Spleen (tissue), 11 donors: Measurements from ENCODE around the gene SSBP3. TPM values are rescaled to one million over a fixed set of nuclear protein-coding genes. Genes with fewer than 3 reads are reported as not detected.

ENCODE experiments used
- DNase-seq: peaks from one replicate; pipeline ENCODE4 v3.0.0-alpha.2; 2020
- H3K27ac ChIP-seq, 8 donors: fragments of 200-600 bp; sonication (generic) in 7 of 8; 1 replicate in 4 of 8; 2 replicates in 4 of 8; pipeline versions ENCODE4 v1.5.0 to v1.8.0; 2016 to 2021; ENCODE audit warnings: inconsistent platforms in 4 of 8, mild to moderate bottlenecking in 4 of 8, moderate library complexity in 1 of 8
- H3K27me3 ChIP-seq, 7 donors: fragments of 200-600 bp; sonication (generic) in 6 of 7; replicated peaks in 1 of 7; 1 replicate in 4 of 7; 2 replicates in 3 of 7; pipeline versions ENCODE4 v1.5.0 to v1.8.0; 2016 to 2021; ENCODE audit warnings: inconsistent platforms in 3 of 7, mild to moderate bottlenecking in 1 of 7
- H3K36me3 ChIP-seq, 6 donors: fragments of 200-600 bp; sonication (generic) in 5 of 6; 1 replicate in 4 of 6; 2 replicates in 2 of 6; pipeline versions ENCODE4 v1.5.0 to v1.8.0; 2016 to 2021; ENCODE audit warnings: inconsistent platforms in 2 of 6
- H3K4me1 ChIP-seq, 6 donors: fragments of 200-600 bp; sonication (generic) in 5 of 6; 1 replicate in 3 of 6; 2 replicates in 3 of 6; pipeline versions ENCODE4 v1.5.0 to v1.8.0; 2016 to 2021; ENCODE audit warnings: inconsistent platforms in 3 of 6
- H3K4me3 ChIP-seq, 8 donors: fragments of 200-600 bp; sonication (generic) in 7 of 8; 1 replicate in 4 of 8; 2 replicates in 4 of 8; pipeline versions ENCODE4 v1.5.0 to v1.8.0; 2016 to 2021; ENCODE audit warnings: inconsistent platforms in 4 of 8, mild to moderate bottlenecking in 4 of 8, moderate library complexity in 2 of 8
- H3K9me3 ChIP-seq, 8 donors: fragments of 200-600 bp; sonication (generic) in 7 of 8; 1 replicate in 4 of 8; 2 replicates in 4 of 8; pipeline versions ENCODE4 v1.5.0 to v1.8.0; 2016 to 2021; ENCODE audit warnings: inconsistent platforms in 4 of 8
- POLR2A ChIP-seq, 3 donors: fragments of 450-650 bp; IDR thresholded peaks; one replicate each; pipeline ENCODE4 v1.5.1; 2017; ENCODE audit warnings: antibody characterized with exemption in 3 of 3, mild to moderate bottlenecking in 1 of 3
- POLR2AphosphoS5 ChIP-seq, 3 donors: sonication (generic); formaldehyde crosslinking; IDR thresholded peaks; one replicate each; pipeline ENCODE4 v1.5.1; 2017; ENCODE audit warnings: antibody characterized with exemption in 3 of 3
- WGBS, 5 donors: extraction: QIAGEN DNeasy Blood & Tissue Kit in 3 of 5; methylation state at CpG; one replicate each; pipeline versions ENCODE4 v1.1.5 to v1.1.7; 2013 to 2018; 5-methylcytosine and 5-hydroxymethylcytosine counted together
- intact Hi-C: fragments of 100-400 bp; cut with DNase I; formaldehyde crosslinking; loops from one replicate; pipeline ENCODE4 v1.15.0; 2023; ENCODE audit warnings: low total_unique reads
- polyA plus RNA-seq, 3 donors: library from polyadenylated mRNA; stranded (reverse); fragments of 200-250 nt; gene quantifications; one replicate each; pipeline ENCODE4 v1.2.1, GENCODE V29; 2013
- total RNA-seq, 7 donors: library from RNA; depleted of rRNA in 3 of 7; stranded (reverse); fragments of >200 nt in 3 of 7; fragmentation: NEBNext Ultra II Directional in 4 of 7; extraction: Animal tissue kit (Norgen Biotek cat#: 25700) in 4 of 7; gene quantifications; one replicate each; pipeline versions ENCODE4 v1.1.0 to v1.2.1, GENCODE V29; 2016 to 2021
- TF ChIP-seq, protein P1 (sequence below), 11 experiments: fragments of 200-600 bp in 7 of 11; fragments of 450-650 bp in 4 of 11; sonication (generic) in 4 of 11; IDR thresholded peaks in 8 of 11; conservative IDR thresholded peaks in 3 of 11; 1 replicate in 7 of 11; 2 replicates in 4 of 11; pipeline versions ENCODE4 v1.4.0 to v1.8.0; 2016 to 2021; ENCODE audit warnings: antibody characterized with exemption in 11 of 11, inconsistent platforms in 4 of 11, mild to moderate bottlenecking in 1 of 11
- donor health status: healthy with polysubstance abuse.
- donor health status: DM: no; HTN: no; CAD: no; lungs with moderate emphysema.
- donor health status: DM: no; HTN: no; CAD: no.
- donor health status: Bipolar disorder and iron deficiency.
- donor health status: healthy.
- donor health status: DM: no; HTN: no; CAD: no.
- donor health status: DM: yes; HTN: yes; CAD: no.

Gene SSBP3
- total and polyA plus RNA-seq, 10 donors = 14.4 to 73.5 (median 26.3) TPM

DNA sequence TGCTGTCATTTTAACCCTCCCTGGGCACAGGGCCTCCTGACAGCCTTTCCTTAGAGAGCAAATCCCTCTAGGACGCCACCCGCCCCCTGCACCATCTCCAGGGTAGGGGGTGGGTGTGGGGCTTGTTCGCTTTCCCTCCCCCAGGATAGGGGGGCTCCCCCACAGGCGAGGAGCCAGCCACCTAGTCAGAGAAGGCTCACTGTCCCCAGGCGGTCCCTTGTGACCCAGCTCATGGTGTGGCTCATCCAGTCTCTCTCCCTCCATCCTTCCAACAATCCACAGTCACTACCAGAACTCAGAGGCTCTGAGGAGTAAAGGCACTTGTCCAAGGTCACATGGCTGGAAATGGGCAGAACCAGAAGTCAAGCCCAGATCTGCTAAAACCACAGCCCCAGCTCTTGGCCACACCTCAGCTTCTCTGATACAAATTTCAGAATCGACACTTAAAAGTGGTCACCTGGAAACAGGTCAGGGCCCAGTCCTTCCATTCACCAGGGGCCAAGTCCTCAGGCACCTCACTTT is 116.4 kb downstream of the SSBP3 start:
- no peak for DNase-seq
- intact Hi-C loops = no loop called here
- TF ChIP-seq POLR2AphosphoS5 (IDR thresholded peaks at IDR 0.05) = no peak
- no peak for TF ChIP-seq POLR2A (IDR thresholded peaks at IDR 0.05)
- TF ChIP-seq, protein P1, sequence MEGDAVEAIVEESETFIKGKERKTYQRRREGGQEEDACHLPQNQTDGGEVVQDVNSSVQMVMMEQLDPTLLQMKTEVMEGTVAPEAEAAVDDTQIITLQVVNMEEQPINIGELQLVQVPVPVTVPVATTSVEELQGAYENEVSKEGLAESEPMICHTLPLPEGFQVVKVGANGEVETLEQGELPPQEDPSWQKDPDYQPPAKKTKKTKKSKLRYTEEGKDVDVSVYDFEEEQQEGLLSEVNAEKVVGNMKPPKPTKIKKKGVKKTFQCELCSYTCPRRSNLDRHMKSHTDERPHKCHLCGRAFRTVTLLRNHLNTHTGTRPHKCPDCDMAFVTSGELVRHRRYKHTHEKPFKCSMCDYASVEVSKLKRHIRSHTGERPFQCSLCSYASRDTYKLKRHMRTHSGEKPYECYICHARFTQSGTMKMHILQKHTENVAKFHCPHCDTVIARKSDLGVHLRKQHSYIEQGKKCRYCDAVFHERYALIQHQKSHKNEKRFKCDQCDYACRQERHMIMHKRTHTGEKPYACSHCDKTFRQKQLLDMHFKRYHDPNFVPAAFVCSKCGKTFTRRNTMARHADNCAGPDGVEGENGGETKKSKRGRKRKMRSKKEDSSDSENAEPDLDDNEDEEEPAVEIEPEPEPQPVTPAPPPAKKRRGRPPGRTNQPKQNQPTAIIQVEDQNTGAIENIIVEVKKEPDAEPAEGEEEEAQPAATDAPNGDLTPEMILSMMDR (IDR thresholded peaks at IDR 0.05 in 8 of 11, conservative IDR thresholded peaks at IDR 0.05 in 3 of 11) = no peak
- no peaks in the 10 kb centered on the region for H3K27me3 ChIP-seq
- H3K4me3 ChIP-seq = no peak overlapping the region
- peaks cover 15 to 70% (median 42%) of the 10 kb centered on the region in 6 donors for H3K4me1 ChIP-seq
- WGBS, 5 donors = 72 to 87% (median 83%) methylated on average over 5 to 6 of the region's 6 CpGs
- H3K36me3 ChIP-seq = no peaks in the 10 kb centered on the region
- H3K27ac ChIP-seq = peak overlapping the region in 4 of 8 donors; percentile 33 to 69 (median 49)
- H3K9me3 ChIP-seq = no peaks in the 10 kb centered on the region

DNA sequence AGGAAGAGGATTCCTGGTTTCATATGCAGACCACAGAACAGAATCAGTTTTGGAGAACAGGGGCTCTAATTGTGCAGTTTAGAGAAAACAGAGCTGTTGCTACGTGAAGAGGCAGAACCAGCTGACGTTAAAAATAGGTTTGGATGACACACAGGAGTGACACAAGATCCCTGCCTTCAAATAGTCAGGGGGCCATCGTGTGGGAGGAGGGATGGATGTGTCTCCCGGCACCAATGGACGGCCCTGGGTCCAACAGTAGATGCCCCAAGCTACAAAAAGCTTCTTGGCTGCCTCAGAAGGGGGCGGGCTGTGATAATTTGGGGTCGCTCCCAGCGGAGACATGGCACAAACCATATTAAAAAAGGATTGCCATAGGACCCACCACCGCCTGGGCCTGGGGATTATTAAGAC is 118.4 kb downstream of the SSBP3 start:
- peak overlapping the region in 7 of 8 donors; percentile 5 to 74 (median 67) for H3K27ac ChIP-seq
- WGBS, 5 donors = 70 to 82% (median 80%) methylated on average over 9 of the region's 9 CpGs
- no peaks in the 10 kb centered on the region for H3K9me3 ChIP-seq
- peaks cover 15 to 81% (median 47%) of the 10 kb centered on the region in 6 donors for H3K4me1 ChIP-seq
- no peak for DNase-seq
- TF ChIP-seq POLR2A (IDR thresholded peaks at IDR 0.05) (no peak), POLR2AphosphoS5 (IDR thresholded peaks at IDR 0.05) (no peak)
- TF ChIP-seq, protein P1 (IDR thresholded peaks at IDR 0.05 in 8 of 11, conservative IDR thresholded peaks at IDR 0.05 in 3 of 11) = no peak
- intact Hi-C loops = no loop called here
- no peaks in the 10 kb centered on the region for H3K27me3 ChIP-seq
- no peak overlapping the region for H3K4me3 ChIP-seq
- H3K36me3 ChIP-seq = no peaks in the 10 kb centered on the region

DNA sequence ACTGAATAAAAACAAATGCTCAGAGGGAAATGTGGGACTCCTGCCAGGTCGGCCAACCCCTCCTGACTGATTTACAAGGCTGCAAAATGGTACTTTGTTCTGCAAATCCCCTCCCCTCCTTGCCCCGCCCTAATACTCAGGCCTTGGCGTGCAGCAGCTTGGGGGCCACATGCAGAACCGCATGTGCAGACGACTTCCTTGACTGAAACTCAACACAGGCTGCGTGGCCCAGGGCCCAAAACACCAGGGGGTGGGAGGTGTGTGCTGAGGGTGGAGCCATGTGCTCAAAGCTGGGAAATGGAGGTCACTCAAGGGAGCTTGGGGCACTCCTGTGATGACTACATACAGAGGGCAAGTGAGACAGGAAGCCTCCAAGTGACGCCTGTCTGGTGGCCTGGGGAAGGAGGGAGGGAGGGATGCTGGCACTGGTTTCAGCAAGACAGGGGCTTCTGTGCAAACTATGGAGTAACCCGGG is 119.0 kb downstream of the SSBP3 start:
- peaks cover 15 to 87% (median 50%) of the 10 kb centered on the region in 6 donors for H3K4me1 ChIP-seq
- H3K36me3 ChIP-seq = no peaks in the 10 kb centered on the region
- 13 to 17% (median 14%) methylated on average over 8 of the region's 8 CpGs for WGBS, 5 donors
- DNase-seq = peak; percentile 82
- TF ChIP-seq POLR2A (IDR thresholded peaks at IDR 0.05) (no peak), POLR2AphosphoS5 (IDR thresholded peaks at IDR 0.05) (peak; percentile 70 to 78 (median 75))
- TF ChIP-seq, protein P1 (IDR thresholded peaks at IDR 0.05 in 8 of 11, conservative IDR thresholded peaks at IDR 0.05 in 3 of 11) = peak in 1 of 11 experiments; percentile 3
- intact Hi-C loops = no loop called here
- H3K9me3 ChIP-seq = no peaks in the 10 kb centered on the region
- peak overlapping the region in 7 of 8 donors; percentile 5 to 74 (median 67) for H3K27ac ChIP-seq
- H3K4me3 ChIP-seq = no peak overlapping the region
- H3K27me3 ChIP-seq = no peaks in the 10 kb centered on the region

DNA sequence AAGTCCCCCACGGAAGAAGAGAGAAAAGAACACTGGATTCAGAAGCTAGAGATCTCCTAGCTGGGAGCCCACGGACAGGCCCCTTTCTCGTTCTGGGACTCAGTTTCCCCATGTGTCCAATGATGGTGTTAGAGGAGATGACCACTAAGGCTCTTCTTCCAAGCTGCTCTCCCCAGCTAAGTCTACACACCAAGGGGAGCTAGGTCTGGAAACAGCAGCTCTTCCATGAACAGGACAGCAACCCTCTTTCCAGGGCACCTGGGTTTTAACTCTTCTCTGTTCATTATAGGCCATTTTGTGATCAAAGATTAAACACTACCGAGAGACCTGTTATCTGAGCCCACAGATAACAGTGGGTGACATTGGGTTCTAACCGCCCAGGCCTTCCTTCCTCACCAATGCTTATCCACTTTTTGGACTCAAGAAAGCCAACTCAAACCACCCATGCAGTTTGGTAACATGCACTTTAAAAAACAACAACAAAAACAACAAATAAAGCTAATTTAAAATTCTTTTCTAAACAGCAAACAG is 120.3 kb downstream of the SSBP3 start:
- intact Hi-C loops = no loop called here
- Histone ChIP-seq H3K9me3 (no peaks in the 10 kb centered on the region), H3K27ac (peak overlapping the region in 7 of 8 donors; percentile 6 to 74 (median 67)), H3K4me1 (peaks cover 8 to 78% (median 43%) of the 10 kb centered on the region in 6 donors), H3K4me3 (no peak overlapping the region), H3K27me3 (no peaks in the 10 kb centered on the region), H3K36me3 (peaks cover 0 to 8% (median 0%) of the 10 kb centered on the region in 6 donors)
- 76 to 85% (median 82%) methylated on average over 5 of the region's 5 CpGs for WGBS, 5 donors
- TF ChIP-seq, protein P1 (IDR thresholded peaks at IDR 0.05 in 8 of 11, conservative IDR thresholded peaks at IDR 0.05 in 3 of 11) = no peak
- TF ChIP-seq POLR2AphosphoS5 (IDR thresholded peaks at IDR 0.05) = no peak
- no peak for TF ChIP-seq POLR2A (IDR thresholded peaks at IDR 0.05)
- DNase-seq = no peak
